SK-N-SH (cell line): ENCODE measurements around the gene APBB2. TPM values are rescaled to one million over a fixed set of nuclear protein-coding genes. Genes with fewer than 3 reads are reported as not detected.

Source experiments
- CTCF ChIA-PET: fragments of 300-600, 350-600 bp; formaldehyde crosslinking; extraction: SDS; loops from one replicate; lab custom pipeline; 2021; lab: Yijun Ruan, JAX
- POLR2A ChIA-PET: fragments of 350-600 bp; sonication (Branson Sonifier 250); formaldehyde crosslinking; extraction: SDS; loops from one replicate; lab custom pipeline; 2020; ENCODE audit warnings: antibody characterized with exemption, inconsistent platforms; lab: Yijun Ruan, JAX
- DNase-seq: peaks from one replicate; pipeline ENCODE4 v3.0.0; 2012
- H2AFZ ChIP-seq: fragments of 200-600 bp; sonication (generic); 2 replicates; pipeline ENCODE4 v1.8.1; 2016; ENCODE audit warnings: antibody characterized with exemption, mild to moderate bottlenecking, low read depth
- H3F3A ChIP-seq: fragments of 200-600 bp; sonication (generic); replicated peaks from 2 replicates; pipeline ENCODE3; 2016; ENCODE audit warnings: antibody characterized with exemption, mild to moderate bottlenecking; ENCODE audit not compliant: insufficient read depth
- H3K27ac ChIP-seq, 2 experiments: fragments of 200-500 bp in 1 of 2; fragments of 200-600 bp in 1 of 2; sonication (Bioruptor generic) in 1 of 2; sonication (generic), shearing (Covaris generic) in 1 of 2; 2 replicates each; pipeline versions ENCODE4 v1.5.1 to v1.6.1; 2014 to 2016; ENCODE audit warnings: low read depth in 2 of 2, inconsistent platforms in 1 of 2, low read length in 1 of 2, mild to moderate bottlenecking in 1 of 2, mixed read lengths in 1 of 2
- H3K27me3 ChIP-seq: fragments of 200-600 bp; sonication (generic), shearing (Covaris generic); 2 replicates; pipeline ENCODE4 v1.6.1; 2016; ENCODE audit warnings: mixed run types; ENCODE audit not compliant: insufficient read depth
- H3K36me3 ChIP-seq, 2 experiments: fragments of 200-500 bp in 1 of 2; fragments of 200-600 bp in 1 of 2; sonication (Bioruptor generic) in 1 of 2; sonication (generic) in 1 of 2; replicated peaks in 1 of 2; 2 replicates each; pipeline versions ENCODE3 to v1.5.1; 2014 to 2016; ENCODE audit warnings: low read length in 1 of 2, mild to moderate bottlenecking in 1 of 2; ENCODE audit not compliant: insufficient read depth in 2 of 2, control insufficient read depth in 1 of 2
- H3K4me1 ChIP-seq, 2 experiments: fragments of 200-500 bp in 1 of 2; fragments of 200-600 bp in 1 of 2; sonication (Bioruptor generic) in 1 of 2; sonication (generic), shearing (Covaris generic) in 1 of 2; 2 replicates each; pipeline versions ENCODE4 v1.5.1 to v1.6.1; 2014 to 2016; ENCODE audit warnings: low read depth in 1 of 2, low read length in 1 of 2, mixed run types in 1 of 2; ENCODE audit not compliant: insufficient read depth in 2 of 2, control insufficient read depth in 1 of 2
- H3K4me2 ChIP-seq: fragments of 200-600 bp; sonication (generic), shearing (Covaris generic); 2 replicates; pipeline ENCODE4 v1.6.1; 2017; ENCODE audit warnings: mixed run types
- H3K4me3 ChIP-seq, 2 experiments: fragments of 200-500 bp in 1 of 2; fragments of 200-600 bp in 1 of 2; sonication (Bioruptor generic) in 1 of 2; sonication (generic), shearing (Covaris generic) in 1 of 2; 2 replicates each; pipeline versions ENCODE4 v1.5.1 to v1.8.1; 2014 to 2016; ENCODE audit warnings: low read depth in 2 of 2, inconsistent platforms in 1 of 2, low read length in 1 of 2, mild to moderate bottlenecking in 1 of 2, mixed read lengths in 1 of 2, moderate library complexity in 1 of 2
- H3K79me2 ChIP-seq: fragments of 200-600 bp; sonication (generic); 2 replicates; pipeline ENCODE4 v1.8.1; 2017; ENCODE audit warnings: mild to moderate bottlenecking; ENCODE audit not compliant: insufficient read depth
- H3K9ac ChIP-seq: fragments of 200-600 bp; sonication (generic); 2 replicates; pipeline ENCODE4 v1.6.1; 2017; ENCODE audit warnings: mixed run types
- H3K9me2 ChIP-seq: fragments of 200-600 bp; sonication (generic); 2 replicates; pipeline ENCODE4 v1.6.1; 2017; ENCODE audit warnings: mixed run types
- H3K9me3 ChIP-seq: fragments of 200-600 bp; sonication (generic); 2 replicates; pipeline ENCODE4 v1.6.1; 2017; ENCODE audit warnings: mixed run types, mild to moderate bottlenecking, moderate library complexity
- H4K20me1 ChIP-seq: fragments of 200-600 bp; sonication (generic); 2 replicates; pipeline ENCODE4 v1.6.1; 2017; ENCODE audit warnings: mild to moderate bottlenecking, mixed run types; ENCODE audit not compliant: insufficient read depth
- FOXJ3 ChIP-seq: sonication (generic); formaldehyde crosslinking; IDR thresholded peaks from 2 replicates; pipeline ENCODE4 v1.5.1; 2020; ENCODE audit warnings: mild to moderate bottlenecking, missing genetic modification reagents
- GABPA ChIP-seq: IDR thresholded peaks from 2 replicates; pipeline ENCODE4 v1.4.0; 2012; ENCODE audit warnings: low read depth, mild to moderate bottlenecking
- MAX ChIP-seq: IDR thresholded peaks from 2 replicates; pipeline ENCODE4 v1.4.0; 2012; ENCODE audit warnings: low read depth
- MEF2A ChIP-seq: IDR thresholded peaks from 2 replicates; pipeline ENCODE4 v1.4.0; 2012; ENCODE audit warnings: low read depth, borderline replicate concordance
- NFIC ChIP-seq: IDR thresholded peaks from 2 replicates; pipeline ENCODE4 v1.4.0; 2012; ENCODE audit warnings: borderline replicate concordance
- NRF1 ChIP-seq: IDR thresholded peaks from 2 replicates; pipeline ENCODE4 v1.6.1; 2012; ENCODE audit warnings: low read depth, mild to moderate bottlenecking, low read length
- RAD21 ChIP-seq: IDR thresholded peaks from 2 replicates; pipeline ENCODE4 v1.6.1; 2012; ENCODE audit warnings: mild to moderate bottlenecking, low read length
- RCOR1 ChIP-seq: fragments of 150-350 bp; IDR thresholded peaks from 2 replicates; pipeline ENCODE4 v1.6.1; 2017; ENCODE audit warnings: antibody characterized with exemption, low read length
- REST ChIP-seq: IDR thresholded peaks from 2 replicates; pipeline ENCODE4 v1.6.1; 2012; ENCODE audit warnings: mild to moderate bottlenecking, low read depth, low read length, moderate library complexity
- RFX5 ChIP-seq: IDR thresholded peaks from 2 replicates; pipeline ENCODE4 v1.6.1; 2012; ENCODE audit warnings: mild to moderate bottlenecking, improper control_type of control experiment, low read length
- SIN3A ChIP-seq: IDR thresholded peaks from 2 replicates; pipeline ENCODE4 v1.6.1; 2012; ENCODE audit warnings: low read depth, mild to moderate bottlenecking, low read length, moderate library complexity, borderline replicate concordance
- TEAD4 ChIP-seq: IDR thresholded peaks from 2 replicates; pipeline ENCODE4 v1.4.0; 2012; ENCODE audit warnings: mild to moderate bottlenecking, borderline replicate concordance; ENCODE audit not compliant: insufficient read depth
- USF2 ChIP-seq: fragments of 150-350 bp; IDR thresholded peaks from 2 replicates; pipeline ENCODE4 v1.6.1; 2017; ENCODE audit warnings: antibody characterized with exemption, low read length, low read depth, borderline replicate concordance
- YY1 ChIP-seq: IDR thresholded peaks from 2 replicates; pipeline ENCODE4 v1.4.0; 2012; ENCODE audit warnings: low read depth, mild to moderate bottlenecking
- WGBS: methylation state at CpG from one replicate; pipeline ENCODE4 v1.1.6; 2017; ENCODE audit warnings: low lambda C conversion rate; 5-methylcytosine and 5-hydroxymethylcytosine counted together
- polyA plus RNA-seq, 3 experiments: library from polyadenylated mRNA; depleted of rRNA; stranded (reverse); fragments of >200 nt; gene quantifications; 2 replicates each; pipeline ENCODE4 v1.2.3, GENCODE V29; 2012
- TF ChIP-seq, protein P1 (sequence below): IDR thresholded peaks from 2 replicates; pipeline ENCODE4 v1.4.0; 2012; ENCODE audit warnings: low read depth, borderline replicate concordance

Gene APBB2
- polyA plus RNA-seq, 1 of the 3 experiments (the other 2 are of a cell fraction): 49.8 TPM

DNA sequence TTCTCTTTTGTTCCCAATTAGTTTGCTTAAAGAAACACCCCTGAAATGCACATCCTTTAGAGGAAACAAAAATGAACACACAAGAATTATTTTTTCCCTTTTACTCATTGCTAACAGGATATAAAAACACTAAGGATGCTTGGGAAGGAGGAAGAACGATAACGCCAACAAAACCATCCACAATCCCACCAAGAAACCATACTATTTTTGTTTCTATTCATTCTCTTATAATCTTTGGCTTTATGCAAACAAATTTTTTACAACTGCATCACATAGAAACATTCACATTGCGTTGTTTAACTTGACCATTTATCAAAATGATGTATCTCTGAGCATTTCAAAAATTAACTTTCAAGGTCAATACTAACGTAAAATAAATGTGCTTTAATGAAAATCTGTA lies 12.0 kb downstream of the APBB2 start:
- H3K4me3 ChIP-seq: peak overlapping the region in 1 of 2 experiments; percentile 18; a peak in 2 of 4 replicates
- ChIA-PET CTCF (interaction anchor here (1.4 kb wide), 1 partner anchor 224 kb away, joined by 5 read pairs; no protein-coding TSS in a partner anchor), POLR2A (no interaction called here)
- peak overlapping the region; percentile 54; the same call in 1 of the 2 replicates for H3K9ac ChIP-seq
- H3K9me3 ChIP-seq: no peaks in the 10 kb centered on the region
- peaks cover 47% of the 10 kb centered on the region for H3F3A ChIP-seq
- H3K27ac ChIP-seq: peak overlapping the region; percentile 75 to 96; a peak in 3 of 4 replicates
- TF ChIP-seq, protein P1, sequence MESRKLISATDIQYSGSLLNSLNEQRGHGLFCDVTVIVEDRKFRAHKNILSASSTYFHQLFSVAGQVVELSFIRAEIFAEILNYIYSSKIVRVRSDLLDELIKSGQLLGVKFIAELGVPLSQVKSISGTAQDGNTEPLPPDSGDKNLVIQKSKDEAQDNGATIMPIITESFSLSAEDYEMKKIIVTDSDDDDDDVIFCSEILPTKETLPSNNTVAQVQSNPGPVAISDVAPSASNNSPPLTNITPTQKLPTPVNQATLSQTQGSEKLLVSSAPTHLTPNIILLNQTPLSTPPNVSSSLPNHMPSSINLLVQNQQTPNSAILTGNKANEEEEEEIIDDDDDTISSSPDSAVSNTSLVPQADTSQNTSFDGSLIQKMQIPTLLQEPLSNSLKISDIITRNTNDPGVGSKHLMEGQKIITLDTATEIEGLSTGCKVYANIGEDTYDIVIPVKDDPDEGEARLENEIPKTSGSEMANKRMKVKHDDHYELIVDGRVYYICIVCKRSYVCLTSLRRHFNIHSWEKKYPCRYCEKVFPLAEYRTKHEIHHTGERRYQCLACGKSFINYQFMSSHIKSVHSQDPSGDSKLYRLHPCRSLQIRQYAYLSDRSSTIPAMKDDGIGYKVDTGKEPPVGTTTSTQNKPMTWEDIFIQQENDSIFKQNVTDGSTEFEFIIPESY: no peak
- no peak for DNase-seq
- H2AFZ ChIP-seq: no peak overlapping the region
- no peaks in the 10 kb centered on the region for H3K36me3 ChIP-seq
- no peaks in the 10 kb centered on the region for H4K20me1 ChIP-seq
- peaks cover 8 to 71% of the 10 kb centered on the region in 2 experiments for H3K4me1 ChIP-seq
- WGBS: 79% methylated on average over 4 of the region's 4 CpGs
- H3K27me3 ChIP-seq: no peaks in the 10 kb centered on the region
- no peaks in the 10 kb centered on the region for H3K9me2 ChIP-seq
- H3K4me2 ChIP-seq: peak overlapping the region; percentile 70
- H3K79me2 ChIP-seq: peaks cover 96% of the 10 kb centered on the region

GRCh38 chr4:41200486-41201017 lies 13.8 kb downstream of the APBB2 start:
- Histone ChIP-seq H3K79me2 (peaks cover 96% of the 10 kb centered on the region), H3K27ac (peak overlapping the region in 1 of 2 experiments; percentile 96; a peak in 2 of 4 replicates), H3K9me2 (no peaks in the 10 kb centered on the region), H3F3A (peaks cover 47% of the 10 kb centered on the region), H3K36me3 (no peaks in the 10 kb centered on the region), H3K9ac (no peak overlapping the region), H4K20me1 (no peaks in the 10 kb centered on the region), H3K4me3 (0 out of 4 replicates have a peak overlapping the region, but pooled peaks of 1 of the 2 experiments have one; percentile 1), H2AFZ (no peak overlapping the region), H3K4me2 (peak overlapping the region; percentile 70), H3K9me3 (no peaks in the 10 kb centered on the region)
- 76% methylated on average over 4 of the region's 4 CpGs for WGBS
- POLR2A ChIA-PET: interaction anchor here (0.5 kb wide), 1 partner anchor 86 kb away, joined by 3 read pairs; no protein-coding TSS in a partner anchor
- CTCF ChIA-PET: interaction anchor here (4.0 kb wide), 1 partner anchor 14 kb away, joined by 38 read pairs; the partner anchor contains the start of gene APBB2
- DNase-seq: no peak
- no peak for TF ChIP-seq MEF2A
- TF ChIP-seq RFX5: no peak
- no peak for TF ChIP-seq SIN3A
- TF ChIP-seq RCOR1: no peak
- TF ChIP-seq TEAD4: no peak
- no peak for TF ChIP-seq MAX
- TF ChIP-seq NRF1: no peak
- TF ChIP-seq RAD21: no peak
- no peak for TF ChIP-seq YY1
- TF ChIP-seq FOXJ3 (CRISPR knock-in tag): no peak
- TF ChIP-seq, protein P1: no peak
- TF ChIP-seq REST: no peak
- TF ChIP-seq GABPA: no peak
- no peak for TF ChIP-seq NFIC
- no peak for TF ChIP-seq USF2
- TF ChIP-seq, all 33 proteins: peak for 0
- Histone ChIP-seq H3K27me3 (no peaks in the 10 kb centered on the region), H3K4me1 (peaks cover 10 to 66% of the 10 kb centered on the region in 2 experiments)
